Measurements from ENCODE around the gene TBXT. TPM values are rescaled to one million over a fixed set of nuclear protein-coding genes. Genes with fewer than 3 reads are reported as not detected.

TBXT gene
- total and polyA plus RNA-seq, 12 donors: not detected

- WGBS, 4 donors: 66 to 70% (median 68%) methylated on average over 2 of the region's 2 CpGs
- intact Hi-C loops (cut with DNase I): no loop called here
- H3K36me3 ChIP-seq (replicated peaks in 1 of 2): no peaks in the 10 kb centered on the region
These were observed 58.0 kb downstream of the TBXT start for GRCh38 chr6:166109608-166110007.

More at GRCh38 chr6:166109608-166110007, 58.0 kb downstream of the TBXT start:
- no peaks in the 10 kb centered on the region for H3K27me3 ChIP-seq
- no peak for TF ChIP-seq POLR2A (IDR thresholded peaks at IDR 0.05)
- no peak for TF ChIP-seq CTCF (IDR thresholded peaks at IDR 0.05)
- no peaks in the 10 kb centered on the region for H3K4me1 ChIP-seq (replicated peaks in 1 of 2)
- DNase-seq: no peak
- no peak overlapping the region for H3K4me3 ChIP-seq
- H3K27ac ChIP-seq: no peak overlapping the region
- H3K9me3 ChIP-seq (replicated peaks in 1 of 3): no peaks in the 10 kb centered on the region

Small RNA genes lying within 50 kb of the gene (small RNA-seq; reads per million reads assigned to genes)
- 0 reads per million in 2 donors for gene RNU6-153P

Other genes with a start within 250 kb of the TBXT start
- gene PRR18, start 140.5 kb upstream of the TBXT start, total RNA-seq: under 1 TPM in 2 of 9 donors, not detected in 7; 0.07 to 0.60 TPM
- gene PRR18, start 140.5 kb upstream of the TBXT start, polyA plus RNA-seq: under 1 TPM in 1 of 3 donors, not detected in 2; 0.07 TPM
- gene SFT2D1, start 174.7 kb upstream of the TBXT start, total RNA-seq: 10 to 100 TPM; 32.6 to 68.0 (median 49.9) TPM
- 10 to 100 TPM; 33.4 to 50.0 (median 40.1) TPM for gene SFT2D1, start 174.7 kb upstream of the TBXT start, polyA plus RNA-seq
- gene MPC1, start 215.1 kb upstream of the TBXT start, total RNA-seq: 10 to 100 TPM; 22.8 to 70.3 (median 42.9) TPM
- 10 to 100 TPM; 32.3 to 76.9 (median 55.6) TPM for gene MPC1, start 215.1 kb upstream of the TBXT start, polyA plus RNA-seq

Measured in adrenal gland (tissue), 12 donors.